Upper lobe of left lung (tissue), 6 donors: Measurements from ENCODE around the gene LRRC56. TPM values are rescaled to one million over a fixed set of nuclear protein-coding genes. Genes with fewer than 3 reads are reported as not detected.
A peak's percentile ranks its signal among the peaks of the same experiment; 100 is the strongest.

ENCODE experiments used
- ATAC-seq, 2 donors: fragments of 200-7000 bp; cut with Tn5 transposase; one replicate each; pipeline ENCODE4 v1.9.1; 2022; ENCODE audit warnings: mild to moderate bottlenecking in 2 of 2, moderate library complexity in 2 of 2; ENCODE audit not compliant: low FRiP score in 2 of 2
- DNase-seq, 2 donors: peaks; one replicate each; pipeline ENCODE4 v3.0.0-alpha.2; 2019 to 2020
- H3K27ac ChIP-seq, 4 donors: fragments of 200-600 bp; sonication (generic); one replicate each; pipeline ENCODE4 v1.5.1; 2016 to 2019
- H3K27me3 ChIP-seq, 4 donors: fragments of 200-600 bp; sonication (generic); one replicate each; pipeline ENCODE4 v1.5.1; 2017 to 2019
- H3K36me3 ChIP-seq, 4 donors: fragments of 200-600 bp; sonication (generic); one replicate each; pipeline ENCODE4 v1.5.1; 2016 to 2019
- H3K4me1 ChIP-seq, 4 donors: fragments of 200-600 bp; sonication (generic); one replicate each; pipeline ENCODE4 v1.5.1; 2018 to 2019
- H3K4me3 ChIP-seq, 4 donors: fragments of 200-600 bp; sonication (generic); one replicate each; pipeline ENCODE4 v1.5.1; 2017 to 2019; ENCODE audit warnings: mild to moderate bottlenecking in 2 of 4, moderate library complexity in 1 of 4
- H3K9me3 ChIP-seq, 4 donors: fragments of 200-600 bp; sonication (generic); one replicate each; pipeline ENCODE4 v1.5.1; 2018 to 2019
- EP300 ChIP-seq, 4 donors: sonication (generic); formaldehyde crosslinking; IDR thresholded peaks; one replicate each; pipeline ENCODE4 v1.5.1; 2017; ENCODE audit warnings: antibody characterized with exemption in 4 of 4, control low read depth in 2 of 4
- POLR2A ChIP-seq, 4 donors: fragments of 450-650 bp; IDR thresholded peaks; one replicate each; pipeline ENCODE4 v1.5.1; 2016 to 2017; ENCODE audit warnings: antibody characterized with exemption in 4 of 4, mild to moderate bottlenecking in 2 of 4
- POLR2AphosphoS5 ChIP-seq, 2 donors: sonication (generic); formaldehyde crosslinking; IDR thresholded peaks; one replicate each; pipeline ENCODE4 v1.5.1; 2017; ENCODE audit warnings: antibody characterized with exemption in 2 of 2
- WGBS, 2 donors: methylation state at CpG; one replicate each; pipeline ENCODE4 v1.1.5; 2017 to 2018; 5-methylcytosine and 5-hydroxymethylcytosine counted together
- total RNA-seq, 6 donors: library from RNA; depleted of rRNA in 4 of 6; stranded (reverse); fragments of >200 nt in 4 of 6; gene quantifications; one replicate each; pipeline versions ENCODE4 v1.1.0 to v1.2.1, GENCODE V29; 2016 to 2021
- TF ChIP-seq, protein P1 (sequence below), 6 experiments: fragments of 450-650 bp in 4 of 6; fragments of 200-600 bp in 2 of 6; sonication (generic) in 2 of 6; IDR thresholded peaks; one replicate each; pipeline ENCODE4 v1.5.1; 2016 to 2019; ENCODE audit warnings: antibody characterized with exemption in 6 of 6
- donor health status: DM: no; HTN: no; CAD: no; lungs with moderate emphysema.
- donor health status: DM: no; HTN: yes; CAD: no; lungs with severe emphysema.

Gene LRRC56
- total RNA-seq, 6 donors from 2014 or later: 3.5 to 11.5 (median 5.8) TPM

- Histone ChIP-seq H3K27ac (peak overlapping the region; percentile 98 to 100 (median 99)), H3K4me1 (peaks cover 35 to 44% (median 38%) of the 10 kb centered on the region in 4 donors), H3K27me3 (no peaks in the 10 kb centered on the region), H3K9me3 (no peaks in the 10 kb centered on the region), H3K36me3 (peaks cover 0 to 39% (median 12%) of the 10 kb centered on the region in 4 donors), H3K4me3 (peak overlapping the region; percentile 70 to 82 (median 76))
- ATAC-seq (no peak), DNase-seq (peak in 1 of 2 donors; percentile 56)
- 50 to 77% methylated on average over 23 to 38 of the region's 45 CpGs for WGBS, 2 donors
- TF ChIP-seq POLR2A (IDR thresholded peaks at IDR 0.05): no peak
- TF ChIP-seq POLR2AphosphoS5 (IDR thresholded peaks at IDR 0.05): no peak
- TF ChIP-seq, protein P1, sequence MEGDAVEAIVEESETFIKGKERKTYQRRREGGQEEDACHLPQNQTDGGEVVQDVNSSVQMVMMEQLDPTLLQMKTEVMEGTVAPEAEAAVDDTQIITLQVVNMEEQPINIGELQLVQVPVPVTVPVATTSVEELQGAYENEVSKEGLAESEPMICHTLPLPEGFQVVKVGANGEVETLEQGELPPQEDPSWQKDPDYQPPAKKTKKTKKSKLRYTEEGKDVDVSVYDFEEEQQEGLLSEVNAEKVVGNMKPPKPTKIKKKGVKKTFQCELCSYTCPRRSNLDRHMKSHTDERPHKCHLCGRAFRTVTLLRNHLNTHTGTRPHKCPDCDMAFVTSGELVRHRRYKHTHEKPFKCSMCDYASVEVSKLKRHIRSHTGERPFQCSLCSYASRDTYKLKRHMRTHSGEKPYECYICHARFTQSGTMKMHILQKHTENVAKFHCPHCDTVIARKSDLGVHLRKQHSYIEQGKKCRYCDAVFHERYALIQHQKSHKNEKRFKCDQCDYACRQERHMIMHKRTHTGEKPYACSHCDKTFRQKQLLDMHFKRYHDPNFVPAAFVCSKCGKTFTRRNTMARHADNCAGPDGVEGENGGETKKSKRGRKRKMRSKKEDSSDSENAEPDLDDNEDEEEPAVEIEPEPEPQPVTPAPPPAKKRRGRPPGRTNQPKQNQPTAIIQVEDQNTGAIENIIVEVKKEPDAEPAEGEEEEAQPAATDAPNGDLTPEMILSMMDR (IDR thresholded peaks at IDR 0.05): no peak
- TF ChIP-seq EP300 (IDR thresholded peaks at IDR 0.05): no peak
Observed at GRCh38 chr11:507727-508515, 29.4 kb upstream of the LRRC56 start.

- H3K9me3 ChIP-seq: no peaks in the 10 kb centered on the region
- peaks cover 0 to 42% (median 12%) of the 10 kb centered on the region in 4 donors for H3K36me3 ChIP-seq
- H3K27ac ChIP-seq: no peak overlapping the region
- WGBS, 2 donors: 88 to 93% methylated on average over 5 of the region's 5 CpGs
- H3K27me3 ChIP-seq: no peaks in the 10 kb centered on the region
- peaks cover 24 to 34% (median 28%) of the 10 kb centered on the region in 4 donors for H3K4me1 ChIP-seq
- DNase-seq (no peak), ATAC-seq (no peak)
- TF ChIP-seq EP300 (IDR thresholded peaks at IDR 0.05): no peak
- no peak for TF ChIP-seq POLR2A (IDR thresholded peaks at IDR 0.05)
- TF ChIP-seq POLR2AphosphoS5 (IDR thresholded peaks at IDR 0.05): no peak
- TF ChIP-seq, protein P1 (IDR thresholded peaks at IDR 0.05): no peak
- no peak overlapping the region for H3K4me3 ChIP-seq
Observed at GRCh38 chr11:508956-509355, 28.4 kb upstream of the LRRC56 start.

DNA sequence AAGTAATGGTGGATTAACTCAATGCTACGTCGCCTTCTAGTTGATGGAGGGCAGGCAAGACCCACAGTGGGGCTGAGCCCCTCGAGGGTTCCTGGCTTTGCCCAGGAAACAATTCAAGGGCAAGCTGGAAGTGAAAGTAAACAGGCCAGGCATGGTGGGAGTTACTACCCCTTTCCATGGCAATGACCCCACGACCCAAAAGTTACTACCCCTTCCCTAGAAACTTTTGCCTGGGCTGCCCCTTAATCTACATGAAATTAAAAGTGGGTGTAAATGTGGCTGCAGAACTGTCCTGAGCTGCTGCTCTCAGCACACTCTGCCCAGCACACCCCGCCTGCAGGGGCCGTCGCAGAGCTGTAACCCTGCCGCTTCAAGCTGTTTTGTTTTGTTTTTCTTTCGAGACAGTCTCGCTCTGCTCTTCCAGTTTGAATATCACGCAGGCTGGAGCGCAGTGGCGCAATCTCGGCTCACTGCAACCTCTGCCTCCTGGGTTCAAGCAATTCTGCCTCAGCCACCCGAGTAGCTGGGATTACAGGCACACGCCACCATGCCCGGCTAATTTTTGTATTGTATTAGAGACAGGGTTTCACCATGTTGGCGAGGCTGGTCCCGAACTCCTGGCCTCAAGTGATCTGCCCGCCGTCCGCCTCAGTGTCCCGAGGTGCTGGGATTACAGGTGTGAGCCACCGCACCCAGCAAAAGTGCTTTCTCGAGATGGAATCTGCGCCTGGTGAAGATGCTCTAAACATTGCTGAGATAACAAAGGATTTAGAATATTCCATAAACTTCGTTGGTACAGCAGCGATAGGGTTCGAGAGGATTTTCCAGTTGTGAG is 24.3 kb upstream of the LRRC56 start:
- Histone ChIP-seq H3K27me3 (no peaks in the 10 kb centered on the region), H3K4me3 (no peak overlapping the region), H3K4me1 (peaks cover under 1 to 5% (median 3%) of the 10 kb centered on the region in 4 donors), H3K36me3 (peaks cover 0 to 46% (median 13%) of the 10 kb centered on the region in 4 donors), H3K27ac (no peak overlapping the region), H3K9me3 (no peaks in the 10 kb centered on the region)
- TF ChIP-seq POLR2A (IDR thresholded peaks at IDR 0.05) (no peak), POLR2AphosphoS5 (IDR thresholded peaks at IDR 0.05) (no peak), EP300 (IDR thresholded peaks at IDR 0.05) (no peak)
- TF ChIP-seq, protein P1 (IDR thresholded peaks at IDR 0.05): no peak
- DNase-seq (peak in 1 of 2 donors; percentile 64), ATAC-seq (no peak)
- 91 to 92% methylated on average over 24 to 29 of the region's 29 CpGs for WGBS, 2 donors

DNA sequence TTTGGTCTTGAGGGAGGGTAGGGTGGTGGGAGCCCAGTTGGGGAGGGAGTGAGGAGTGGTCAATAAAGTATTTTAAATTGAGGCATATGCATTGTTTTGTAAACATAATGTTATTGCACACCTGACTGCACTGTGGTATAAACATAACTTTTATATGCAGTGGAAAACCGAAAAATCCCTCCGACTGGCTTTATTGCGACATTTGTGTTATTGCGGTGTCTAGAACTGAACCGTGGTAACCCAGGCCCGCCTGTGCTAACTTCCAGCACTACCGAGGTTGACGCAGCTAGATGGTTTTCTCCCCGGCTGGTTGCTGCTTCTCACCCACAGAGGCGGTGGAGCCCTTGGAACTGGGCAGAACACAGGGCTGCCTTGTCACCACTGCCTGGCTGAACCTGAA is 22.7 kb upstream of the LRRC56 start:
- no peaks in the 10 kb centered on the region for H3K9me3 ChIP-seq
- peaks cover 0 to 12% (median 6%) of the 10 kb centered on the region in 4 donors for H3K4me1 ChIP-seq
- no peak for ATAC-seq
- no peak for DNase-seq
- H3K36me3 ChIP-seq: peaks cover 0 to 30% (median 5%) of the 10 kb centered on the region in 4 donors
- no peak overlapping the region for H3K27ac ChIP-seq
- TF ChIP-seq, protein P1 (IDR thresholded peaks at IDR 0.05): no peak
- no peak for TF ChIP-seq EP300 (IDR thresholded peaks at IDR 0.05)
- TF ChIP-seq POLR2A (IDR thresholded peaks at IDR 0.05): no peak
- TF ChIP-seq POLR2AphosphoS5 (IDR thresholded peaks at IDR 0.05): no peak
- H3K27me3 ChIP-seq: no peaks in the 10 kb centered on the region
- WGBS, 2 donors: 73 to 89% methylated on average over 10 of the region's 10 CpGs
- H3K4me3 ChIP-seq: no peak overlapping the region
